Spleen (tissue), 11 donors: ENCODE measurements around the gene KCNQ1. TPM values are rescaled to one million over a fixed set of nuclear protein-coding genes. Genes with fewer than 3 reads are reported as not detected.

Experiments
- DNase-seq: peaks from one replicate; pipeline ENCODE4 v3.0.0-alpha.2; 2020
- H3K27ac ChIP-seq, 8 donors: fragments of 200-600 bp; sonication (generic) in 7 of 8; 1 replicate in 4 of 8; 2 replicates in 4 of 8; pipeline versions ENCODE4 v1.5.0 to v1.8.0; 2016 to 2021; ENCODE audit warnings: inconsistent platforms in 4 of 8, mild to moderate bottlenecking in 4 of 8, moderate library complexity in 1 of 8
- H3K27me3 ChIP-seq, 7 donors: fragments of 200-600 bp; sonication (generic) in 6 of 7; replicated peaks in 1 of 7; 1 replicate in 4 of 7; 2 replicates in 3 of 7; pipeline versions ENCODE4 v1.5.0 to v1.8.0; 2016 to 2021; ENCODE audit warnings: inconsistent platforms in 3 of 7, mild to moderate bottlenecking in 1 of 7
- H3K36me3 ChIP-seq, 6 donors: fragments of 200-600 bp; sonication (generic) in 5 of 6; 1 replicate in 4 of 6; 2 replicates in 2 of 6; pipeline versions ENCODE4 v1.5.0 to v1.8.0; 2016 to 2021; ENCODE audit warnings: inconsistent platforms in 2 of 6
- H3K4me1 ChIP-seq, 6 donors: fragments of 200-600 bp; sonication (generic) in 5 of 6; 1 replicate in 3 of 6; 2 replicates in 3 of 6; pipeline versions ENCODE4 v1.5.0 to v1.8.0; 2016 to 2021; ENCODE audit warnings: inconsistent platforms in 3 of 6
- H3K4me3 ChIP-seq, 8 donors: fragments of 200-600 bp; sonication (generic) in 7 of 8; 1 replicate in 4 of 8; 2 replicates in 4 of 8; pipeline versions ENCODE4 v1.5.0 to v1.8.0; 2016 to 2021; ENCODE audit warnings: inconsistent platforms in 4 of 8, mild to moderate bottlenecking in 4 of 8, moderate library complexity in 2 of 8
- H3K9me3 ChIP-seq, 8 donors: fragments of 200-600 bp; sonication (generic) in 7 of 8; 1 replicate in 4 of 8; 2 replicates in 4 of 8; pipeline versions ENCODE4 v1.5.0 to v1.8.0; 2016 to 2021; ENCODE audit warnings: inconsistent platforms in 4 of 8
- CTCF ChIP-seq, 11 experiments: fragments of 200-600 bp in 7 of 11; fragments of 450-650 bp in 4 of 11; sonication (generic) in 4 of 11; IDR thresholded peaks in 8 of 11; conservative IDR thresholded peaks in 3 of 11; 1 replicate in 7 of 11; 2 replicates in 4 of 11; pipeline versions ENCODE4 v1.4.0 to v1.8.0; 2016 to 2021; ENCODE audit warnings: antibody characterized with exemption in 11 of 11, inconsistent platforms in 4 of 11, mild to moderate bottlenecking in 1 of 11
- POLR2A ChIP-seq, 3 donors: fragments of 450-650 bp; IDR thresholded peaks; one replicate each; pipeline ENCODE4 v1.5.1; 2017; ENCODE audit warnings: antibody characterized with exemption in 3 of 3, mild to moderate bottlenecking in 1 of 3
- POLR2AphosphoS5 ChIP-seq, 3 donors: sonication (generic); formaldehyde crosslinking; IDR thresholded peaks; one replicate each; pipeline ENCODE4 v1.5.1; 2017; ENCODE audit warnings: antibody characterized with exemption in 3 of 3
- WGBS, 5 donors: extraction: QIAGEN DNeasy Blood & Tissue Kit in 3 of 5; methylation state at CpG; one replicate each; pipeline versions ENCODE4 v1.1.5 to v1.1.7; 2013 to 2018; 5-methylcytosine and 5-hydroxymethylcytosine counted together
- intact Hi-C: fragments of 100-400 bp; cut with DNase I; formaldehyde crosslinking; loops from one replicate; pipeline ENCODE4 v1.15.0; 2023; ENCODE audit warnings: low total_unique reads
- polyA plus RNA-seq, 3 donors: library from polyadenylated mRNA; stranded (reverse); fragments of 200-250 nt; gene quantifications; one replicate each; pipeline ENCODE4 v1.2.1, GENCODE V29; 2013
- total RNA-seq, 7 donors: library from RNA; depleted of rRNA in 3 of 7; stranded (reverse); fragments of >200 nt in 3 of 7; fragmentation: NEBNext Ultra II Directional in 4 of 7; extraction: Animal tissue kit (Norgen Biotek cat#: 25700) in 4 of 7; gene quantifications; one replicate each; pipeline versions ENCODE4 v1.1.0 to v1.2.1, GENCODE V29; 2016 to 2021
- donor health status: healthy with polysubstance abuse.
- donor health status: DM: no; HTN: no; CAD: no; lungs with moderate emphysema.
- donor health status: DM: no; HTN: no; CAD: no.
- donor health status: Bipolar disorder and iron deficiency.
- donor health status: healthy.
- donor health status: DM: no; HTN: no; CAD: no.
- donor health status: DM: yes; HTN: yes; CAD: no.

The KCNQ1 gene
- total and polyA plus RNA-seq, 10 donors: 3.3 to 21.6 (median 13.5) TPM

- DNase-seq: peak; percentile 48
- WGBS, 5 donors: 55 to 78% (median 63%) methylated on average over 4 to 14 of the region's 14 CpGs
- Histone ChIP-seq H3K4me3 (no peak overlapping the region), H3K36me3 (peaks cover 0 to 26% (median 4%) of the 10 kb centered on the region in 6 donors), H3K27me3 (no peaks in the 10 kb centered on the region), H3K4me1 (peaks cover 0 to 7% (median 0%) of the 10 kb centered on the region in 6 donors), H3K27ac (no peak overlapping the region), H3K9me3 (no peaks in the 10 kb centered on the region)
- no peak for TF ChIP-seq POLR2AphosphoS5 (IDR thresholded peaks at IDR 0.05)
- no peak for TF ChIP-seq CTCF (IDR thresholded peaks at IDR 0.05 in 8 of 11, conservative IDR thresholded peaks at IDR 0.05 in 3 of 11)
- TF ChIP-seq POLR2A (IDR thresholded peaks at IDR 0.05): no peak
- intact Hi-C loops: no loop called here
These were observed 124.5 kb downstream of the KCNQ1 start for GRCh38 chr11:2569321-2569721.

- DNase-seq: peak; percentile 51
These were observed 125.0 kb downstream of the KCNQ1 start for GRCh38 chr11:2569731-2570210.

GRCh38 chr11:2570211-2570811 is 125.5 kb downstream of the KCNQ1 start:
- WGBS, 5 donors: 93 to 97% (median 97%) methylated on average over 17 to 26 of the region's 26 CpGs
- intact Hi-C loops: no loop called here
- DNase-seq: no peak

More at GRCh38 chr11:2569731-2570210, 125.0 kb downstream of the KCNQ1 start:
- Histone ChIP-seq H3K36me3 (peaks cover 0 to 28% (median 4%) of the 10 kb centered on the region in 6 donors), H3K9me3 (no peaks in the 10 kb centered on the region), H3K27me3 (no peaks in the 10 kb centered on the region), H3K4me1 (peaks cover 0 to 7% (median 0%) of the 10 kb centered on the region in 6 donors), H3K27ac (no peak overlapping the region), H3K4me3 (no peak overlapping the region)
- intact Hi-C loops: no loop called here
- TF ChIP-seq POLR2AphosphoS5 (IDR thresholded peaks at IDR 0.05): no peak
- no peak for TF ChIP-seq POLR2A (IDR thresholded peaks at IDR 0.05)
- WGBS, 5 donors: 94 to 96% (median 95%) methylated on average over 9 to 10 of the region's 10 CpGs

GRCh38 chr11:2570841-2571597 is 126.2 kb downstream of the KCNQ1 start:
- Histone ChIP-seq H3K9me3 (no peaks in the 10 kb centered on the region), H3K27ac (no peak overlapping the region), H3K27me3 (no peaks in the 10 kb centered on the region), H3K4me1 (peaks cover 0 to 7% (median 0%) of the 10 kb centered on the region in 6 donors), H3K4me3 (no peak overlapping the region), H3K36me3 (peaks cover 0 to 39% (median 4%) of the 10 kb centered on the region in 6 donors)
- DNase-seq: peak; percentile 52
- WGBS, 5 donors: 93 to 97% (median 96%) methylated on average over 17 to 25 of the region's 25 CpGs
- TF ChIP-seq POLR2A (IDR thresholded peaks at IDR 0.05) (no peak), POLR2AphosphoS5 (IDR thresholded peaks at IDR 0.05) (no peak), CTCF (IDR thresholded peaks at IDR 0.05 in 8 of 11, conservative IDR thresholded peaks at IDR 0.05 in 3 of 11) (no peak)
- intact Hi-C loops: no loop called here

More at GRCh38 chr11:2570211-2570811, 125.5 kb downstream of the KCNQ1 start:
- no peak for TF ChIP-seq POLR2AphosphoS5 (IDR thresholded peaks at IDR 0.05)
- TF ChIP-seq POLR2A (IDR thresholded peaks at IDR 0.05): no peak
- no peak for TF ChIP-seq CTCF (IDR thresholded peaks at IDR 0.05 in 8 of 11, conservative IDR thresholded peaks at IDR 0.05 in 3 of 11)
- H3K9me3 ChIP-seq: no peaks in the 10 kb centered on the region
- H3K4me1 ChIP-seq: peaks cover 0 to 7% (median 0%) of the 10 kb centered on the region in 6 donors
- no peaks in the 10 kb centered on the region for H3K27me3 ChIP-seq
- H3K4me3 ChIP-seq: no peak overlapping the region
- no peak overlapping the region for H3K27ac ChIP-seq
- peaks cover 0 to 33% (median 4%) of the 10 kb centered on the region in 6 donors for H3K36me3 ChIP-seq
